T-helper 9 cell (primary cell): ENCODE measurements around the gene B4GALT2.

Source experiments
- DNase-seq: peaks from one replicate; pipeline ENCODE4 v3.0.0-alpha.2; 2020

B4GALT2 gene

DNA sequence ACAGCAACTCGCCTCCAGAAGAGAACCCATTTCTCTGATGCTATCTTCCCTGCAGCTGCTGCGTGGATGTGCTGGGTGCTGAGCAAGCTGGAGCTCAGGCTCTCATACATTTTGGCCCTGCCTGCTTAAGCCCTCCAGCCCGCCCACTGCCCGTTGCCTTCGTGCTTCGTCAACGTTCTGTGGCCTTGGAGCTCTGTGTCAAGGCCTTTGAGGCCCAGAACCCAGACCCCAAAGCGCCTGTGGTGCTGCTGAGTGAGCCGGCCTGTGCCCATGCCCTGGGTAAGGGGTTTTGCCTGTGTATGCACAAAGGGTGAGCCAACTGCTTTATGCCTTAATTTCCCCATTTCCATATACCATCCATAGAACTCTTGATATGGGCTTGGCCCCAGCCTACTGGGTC is 8.1 kb upstream of the B4GALT2 start:
- DNase-seq, result no peak

DNA sequence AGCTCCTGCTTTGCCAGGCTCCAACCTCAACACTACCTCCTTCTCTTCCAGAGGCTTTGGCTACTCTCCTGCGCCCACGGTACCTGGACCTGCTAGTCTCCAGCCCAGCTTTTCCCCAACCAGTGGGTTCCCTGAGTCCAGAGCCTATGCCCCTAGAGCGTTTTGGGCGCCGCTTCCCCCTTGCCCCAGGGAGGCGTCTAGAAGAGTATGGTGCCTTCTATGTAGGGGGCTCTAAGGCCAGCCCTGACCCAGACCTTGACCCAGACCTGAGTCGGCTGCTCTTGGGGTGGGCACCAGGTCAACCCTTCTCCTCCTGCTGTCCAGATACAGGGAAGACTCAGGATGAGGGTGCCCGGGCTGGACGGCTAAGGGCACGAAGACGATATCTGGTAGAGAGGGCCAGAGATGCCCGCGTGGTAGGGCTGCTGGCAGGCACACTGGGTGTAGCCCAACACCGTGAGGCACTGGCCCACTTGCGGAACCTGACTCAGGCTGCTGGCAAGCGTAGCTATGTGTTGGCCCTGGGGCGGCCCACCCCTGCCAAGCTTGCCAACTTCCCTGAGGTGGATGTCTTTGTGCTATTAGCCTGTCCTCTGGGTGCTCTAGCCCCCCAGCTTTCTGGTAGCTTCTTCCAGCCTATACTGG is 7.6 kb upstream of the B4GALT2 start:
- DNase-seq, result no peak

DNA sequence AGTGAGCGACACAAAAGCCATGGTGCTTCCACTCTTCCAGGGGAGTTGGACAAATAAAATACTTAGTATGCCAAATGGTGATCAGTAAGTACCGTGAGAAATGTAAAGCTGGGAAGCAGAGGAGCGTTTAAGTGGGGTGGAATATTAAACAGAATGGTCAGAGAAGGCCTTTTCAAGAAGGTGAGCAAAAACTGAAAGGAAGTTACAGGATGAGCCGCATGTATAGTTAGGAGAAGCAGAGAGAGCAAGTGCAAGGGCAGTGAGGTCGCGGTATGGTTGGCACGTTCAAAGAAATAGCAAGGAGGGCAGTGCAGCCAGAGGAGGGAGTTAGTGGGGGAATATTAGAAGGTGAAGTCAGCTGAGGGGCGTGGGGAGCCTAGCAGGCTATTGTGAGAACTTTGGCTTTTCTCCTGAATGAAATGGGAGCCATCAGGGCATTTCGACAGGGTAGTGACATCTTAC is 5.0 kb upstream of the B4GALT2 start:
- DNase-seq, result no peak

DNA sequence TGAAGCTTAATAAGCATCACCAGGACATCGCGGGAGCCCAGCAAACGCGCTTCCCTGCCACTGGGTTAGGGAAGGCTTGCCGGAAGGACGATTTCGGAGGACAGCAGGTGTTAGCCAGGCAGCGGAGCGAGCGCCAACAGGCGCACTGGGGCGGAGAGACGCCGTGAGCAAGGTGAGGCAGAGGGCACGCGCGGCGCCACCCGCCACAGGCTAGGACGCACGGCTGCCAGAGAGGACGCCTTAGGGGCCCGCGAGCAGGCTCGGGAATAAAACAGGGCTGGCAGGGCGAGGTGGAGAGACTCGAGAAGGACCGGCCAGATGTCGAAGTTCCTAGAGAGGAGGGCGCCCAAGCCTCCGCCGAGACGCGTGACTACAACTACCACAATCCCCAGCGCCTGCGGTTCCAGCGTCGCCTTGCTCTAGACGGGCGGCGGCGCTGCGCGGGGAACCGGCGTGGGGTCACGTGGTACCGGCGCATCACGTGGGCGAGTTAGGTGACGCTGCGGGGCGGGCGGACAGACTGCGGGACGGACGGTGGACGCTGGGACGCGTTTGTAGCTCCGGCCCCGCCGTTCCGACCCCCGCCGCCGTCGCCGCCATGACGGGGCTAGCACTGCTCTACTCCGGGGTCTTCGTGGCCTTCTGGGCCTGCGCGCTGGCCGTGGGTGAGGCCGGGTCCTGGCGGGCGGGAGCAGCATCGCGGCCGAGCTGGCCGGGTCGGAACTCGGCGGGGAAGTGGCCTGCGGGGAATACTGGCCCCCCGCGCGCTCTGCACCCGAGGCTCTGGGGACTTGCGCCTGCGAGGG is 4.4 kb upstream of the B4GALT2 start, which contains the start of gene ATP6V0B:
ATP6V0B (plus strand) TSS at position 518 of the 806 bp plus-strand sequence; CDS start at position 599, 81 bp downstream.
- peak; percentile 95 for DNase-seq

DNA sequence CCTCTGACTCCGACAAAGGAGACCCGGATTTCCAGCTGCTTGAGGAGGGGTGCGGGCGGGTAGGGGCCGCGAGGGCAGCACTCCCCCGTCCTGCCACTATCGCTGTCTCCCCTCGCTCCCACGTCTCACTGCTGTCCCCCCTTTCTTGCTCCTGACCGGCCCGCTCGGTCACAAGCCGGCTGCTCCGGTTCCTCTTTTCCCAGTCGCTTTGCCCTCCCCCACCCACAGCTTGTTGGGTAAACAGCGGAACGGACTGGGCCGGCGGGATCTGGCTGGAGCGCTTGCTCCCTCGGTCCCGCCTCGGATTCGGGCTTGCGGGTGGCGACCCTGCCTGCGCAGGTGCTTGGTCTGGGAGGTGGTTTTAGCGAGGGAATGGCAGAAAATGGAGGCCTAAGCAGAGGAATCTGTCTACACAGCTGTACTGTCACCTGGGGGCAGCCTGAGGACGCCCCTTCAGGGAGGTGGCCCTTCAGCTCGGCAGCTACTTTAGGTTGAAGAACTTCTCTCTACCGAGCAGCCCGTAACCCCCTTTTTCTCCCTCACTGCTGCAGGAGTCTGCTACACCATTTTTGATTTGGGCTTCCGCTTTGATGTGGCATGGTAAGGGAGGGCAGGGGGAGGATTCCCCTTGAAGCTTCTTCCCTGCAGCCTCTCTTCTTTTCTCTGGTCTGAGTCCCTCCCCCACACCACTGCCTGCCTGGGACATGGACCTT is 3.6 kb upstream of the B4GALT2 start:
- peak; percentile 32 for DNase-seq

DNA sequence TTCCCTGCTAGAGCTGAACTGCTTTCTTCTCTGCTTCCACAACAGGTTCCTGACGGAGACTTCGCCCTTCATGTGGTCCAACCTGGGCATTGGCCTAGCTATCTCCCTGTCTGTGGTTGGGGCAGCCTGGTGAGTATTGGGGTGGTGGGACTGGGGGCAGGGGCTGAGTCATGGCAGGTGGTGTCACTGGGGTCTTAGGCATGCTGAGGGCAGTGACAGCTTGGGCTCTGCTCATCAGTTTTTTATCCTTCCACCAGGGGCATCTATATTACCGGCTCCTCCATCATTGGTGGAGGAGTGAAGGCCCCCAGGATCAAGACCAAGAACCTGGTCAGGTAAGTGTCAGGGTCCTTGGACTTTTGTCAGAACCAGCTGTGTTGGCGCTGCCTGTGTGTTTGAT is 3.0 kb upstream of the B4GALT2 start:
- no peak for DNase-seq

DNA sequence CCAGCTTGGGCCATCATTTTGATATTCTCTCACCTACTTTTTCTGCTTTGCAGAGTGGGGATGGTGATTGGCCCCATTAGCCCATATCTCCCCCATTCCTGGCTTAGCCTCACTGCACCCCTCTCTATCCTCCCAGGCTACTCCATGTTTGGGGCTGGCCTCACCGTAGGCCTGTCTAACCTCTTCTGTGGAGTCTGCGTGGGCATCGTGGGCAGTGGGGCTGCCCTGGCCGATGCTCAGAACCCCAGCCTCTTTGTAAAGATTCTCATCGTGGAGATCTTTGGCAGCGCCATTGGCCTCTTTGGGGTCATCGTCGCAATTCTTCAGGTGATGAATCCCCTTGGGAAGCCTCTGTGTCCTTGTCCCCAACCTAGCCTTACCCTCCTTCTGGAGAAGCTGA is 2.1 kb upstream of the B4GALT2 start:
- no peak for DNase-seq

DNA sequence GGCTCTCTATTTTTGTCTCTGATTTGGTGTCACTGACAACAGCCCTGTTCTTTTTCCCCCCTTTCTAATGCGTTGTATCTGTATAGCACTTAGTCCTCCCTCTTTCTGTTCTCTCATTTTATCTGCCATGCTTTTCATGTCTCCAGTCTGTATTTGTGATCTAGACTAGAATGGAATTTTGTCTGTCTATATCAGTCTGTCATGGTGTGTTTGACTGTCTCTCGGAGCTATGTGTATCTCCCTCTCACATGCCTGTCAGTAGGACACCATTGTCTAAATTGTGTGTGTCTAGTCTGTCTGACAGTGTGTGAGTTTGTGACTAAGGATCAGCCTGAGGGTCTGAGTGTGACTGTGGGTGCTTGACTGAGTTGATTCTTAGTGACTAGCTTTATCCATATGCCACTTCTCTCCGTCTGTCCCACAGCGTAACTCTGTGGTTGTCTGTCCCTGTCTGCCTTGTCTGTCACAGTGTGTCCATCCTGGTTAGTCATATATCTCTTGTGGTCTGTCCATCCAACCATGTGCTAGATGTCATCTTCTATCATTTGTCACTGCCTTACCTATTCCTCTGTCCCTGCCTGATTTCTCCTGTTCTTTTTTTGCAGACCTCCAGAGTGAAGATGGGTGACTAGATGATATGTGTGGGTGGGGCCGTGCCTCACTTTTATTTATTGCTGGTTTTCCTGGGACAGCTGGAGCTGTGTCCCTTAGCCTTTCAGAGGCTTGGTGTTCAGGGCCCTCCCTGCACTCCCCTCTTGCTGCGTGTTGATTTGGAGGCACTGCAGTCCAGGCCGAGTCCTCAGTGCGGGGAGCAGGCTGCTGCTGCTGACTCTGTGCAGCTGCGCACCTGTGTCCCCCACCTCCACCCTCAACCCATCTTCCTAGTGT is 1.4 kb upstream of the B4GALT2 start:
- no peak for DNase-seq

DNA sequence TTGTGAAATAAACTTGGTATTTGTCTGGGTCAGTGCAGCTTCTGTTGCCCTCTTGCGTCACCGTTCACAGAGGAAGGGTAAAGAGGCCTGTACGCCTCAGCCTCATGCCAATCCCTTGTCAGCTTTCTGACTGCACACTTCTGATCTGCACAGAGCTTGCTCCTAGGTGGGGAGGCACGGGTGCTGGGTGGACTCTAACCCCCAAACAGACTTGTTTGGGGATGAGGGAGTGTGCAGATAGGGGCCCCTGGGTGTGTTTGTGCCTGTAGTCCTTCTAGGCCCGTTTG is 803 bp upstream of the B4GALT2 start:
- no peak for DNase-seq

DNA sequence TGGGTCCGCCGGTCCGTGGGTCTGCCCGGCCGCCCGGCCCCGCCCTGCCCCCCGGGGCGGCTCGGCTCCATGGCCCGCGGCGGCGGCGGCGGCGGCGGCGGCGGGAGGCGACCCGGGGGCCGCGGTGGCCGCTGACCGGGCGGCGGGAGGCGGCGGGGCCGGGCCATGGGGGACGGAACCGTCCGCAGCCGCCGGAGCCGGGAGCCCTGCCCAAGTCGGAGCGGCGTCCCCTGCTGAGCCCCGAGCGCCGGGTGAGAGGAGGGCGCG is 184 bp downstream of the B4GALT2 start:
- no peak for DNase-seq

DNA sequence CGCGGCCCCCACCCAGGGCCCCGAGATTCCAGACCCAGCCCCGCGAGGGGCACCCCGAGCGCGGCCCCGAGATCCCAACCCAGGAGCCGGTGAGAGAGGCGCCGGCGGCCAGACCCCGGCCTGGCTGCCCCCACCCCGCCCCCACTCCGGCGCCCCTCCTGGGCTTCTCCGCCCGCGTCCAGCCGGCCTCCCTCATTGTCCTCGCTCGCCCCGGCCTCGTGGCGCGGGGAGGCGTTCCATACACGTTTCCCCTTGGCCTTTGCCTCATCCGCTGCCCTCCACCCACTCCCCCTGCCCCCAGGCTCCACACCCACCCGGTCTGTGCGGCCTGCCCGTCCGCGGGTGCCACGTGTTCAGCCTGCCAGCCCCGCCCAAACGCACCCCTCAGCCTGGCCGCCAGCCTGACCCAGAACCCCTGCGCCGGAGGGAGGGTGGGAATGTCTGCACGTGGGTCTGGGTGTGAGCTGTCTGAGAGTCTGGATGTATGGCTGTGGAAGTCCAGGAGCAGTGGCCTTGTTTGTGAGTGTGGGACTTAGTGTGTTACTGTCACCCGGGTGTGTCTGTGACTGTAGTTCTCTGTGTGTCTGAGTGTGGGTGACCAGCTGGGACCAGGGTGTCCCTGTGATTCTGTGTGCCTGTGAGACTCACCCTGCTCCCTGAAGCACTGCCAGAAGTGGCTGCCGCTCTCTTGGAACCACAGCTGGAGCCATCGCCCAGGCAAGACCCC is 681 bp downstream of the B4GALT2 start:
- no peak for DNase-seq

DNA sequence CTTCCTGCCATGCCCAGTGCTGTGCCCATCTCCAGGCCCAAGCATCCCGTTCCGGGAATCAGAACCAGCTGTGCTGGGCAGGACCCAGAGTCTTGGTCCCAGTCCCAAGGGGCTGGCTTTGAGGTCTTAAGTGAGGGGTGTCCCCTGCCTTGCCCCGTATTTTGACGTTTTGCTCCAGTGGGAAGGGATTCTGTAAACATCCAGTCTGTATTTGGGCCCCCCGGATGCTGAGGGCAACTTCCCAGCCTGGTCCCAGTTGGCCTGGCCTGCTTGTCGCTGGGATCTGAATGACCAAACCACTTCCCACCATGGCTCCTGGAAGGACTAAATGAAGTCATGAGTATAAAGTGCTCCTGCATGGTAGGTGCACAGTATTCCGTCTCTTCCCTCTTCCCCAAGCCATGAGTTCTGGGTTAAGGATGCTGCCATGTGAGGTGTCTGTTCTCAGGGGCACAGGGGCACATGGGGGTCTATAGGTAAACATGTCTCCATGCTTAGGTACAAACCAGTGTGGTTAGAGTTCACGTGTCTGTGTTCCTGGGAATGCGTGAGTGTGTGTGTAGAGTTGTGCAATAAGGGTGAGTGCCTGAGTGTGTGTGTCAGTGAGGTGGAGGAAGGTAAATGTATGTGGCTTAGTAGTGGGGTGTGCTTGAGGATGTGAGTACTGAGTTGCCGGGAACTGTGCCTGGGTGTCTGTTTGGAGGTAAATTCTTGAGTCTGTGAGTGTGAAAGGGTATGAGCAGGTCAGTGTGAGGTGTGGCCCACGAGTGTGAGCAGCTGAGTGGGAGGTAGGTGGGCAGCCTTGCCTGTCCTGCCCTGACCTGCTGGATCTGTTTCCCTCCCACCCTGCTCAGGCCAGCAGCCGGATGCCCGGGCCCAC is 1.5 kb downstream of the B4GALT2 start:
- DNase-seq, result no peak

DNA sequence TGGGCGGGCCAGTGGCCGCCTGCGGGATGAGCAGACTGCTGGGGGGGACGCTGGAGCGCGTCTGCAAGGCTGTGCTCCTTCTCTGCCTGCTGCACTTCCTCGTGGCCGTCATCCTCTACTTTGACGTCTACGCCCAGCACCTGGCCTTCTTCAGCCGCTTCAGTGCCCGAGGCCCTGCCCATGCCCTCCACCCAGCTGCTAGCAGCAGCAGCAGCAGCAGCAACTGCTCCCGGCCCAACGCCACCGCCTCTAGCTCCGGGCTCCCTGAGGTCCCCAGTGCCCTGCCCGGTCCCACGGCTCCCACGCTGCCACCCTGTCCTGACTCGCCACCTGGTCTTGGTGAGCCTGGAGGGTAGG is 2.1 kb downstream of the B4GALT2 start:
- DNase-seq, result no peak

DNA sequence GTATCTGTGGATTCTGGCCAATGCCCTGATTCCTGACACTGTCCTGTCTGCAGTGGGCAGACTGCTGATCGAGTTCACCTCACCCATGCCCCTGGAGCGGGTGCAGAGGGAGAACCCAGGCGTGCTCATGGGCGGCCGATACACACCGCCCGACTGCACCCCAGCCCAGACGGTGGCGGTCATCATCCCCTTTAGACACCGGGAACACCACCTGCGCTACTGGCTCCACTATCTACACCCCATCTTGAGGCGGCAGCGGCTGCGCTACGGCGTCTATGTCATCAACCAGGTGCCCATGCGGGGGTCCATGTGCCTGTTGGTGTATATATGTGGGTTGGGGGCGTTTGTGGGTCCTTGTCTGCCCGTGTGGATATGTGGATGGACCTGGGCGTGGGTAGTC is 2.6 kb downstream of the B4GALT2 start:
- DNase-seq, result no peak

DNA sequence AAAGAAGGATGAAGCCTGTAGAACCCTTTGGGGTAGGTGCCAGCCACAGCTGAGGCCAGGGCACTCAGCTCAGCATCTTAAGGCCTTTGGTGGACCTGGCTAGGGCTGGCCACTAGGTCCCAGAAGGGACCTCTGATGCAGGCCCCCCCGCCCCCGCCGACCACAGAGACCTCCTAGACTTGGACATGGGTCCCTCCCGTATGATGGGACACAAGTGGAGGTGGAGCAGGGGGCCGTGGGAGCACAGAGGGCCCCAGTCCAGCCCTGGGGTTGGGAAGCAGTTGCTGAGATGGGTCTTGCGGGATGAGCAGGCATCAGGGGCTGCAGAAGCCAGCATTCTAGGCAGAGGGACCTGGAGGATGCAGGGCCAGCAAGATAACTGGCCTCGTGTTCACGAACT is 3.2 kb downstream of the B4GALT2 start:
- no peak for DNase-seq

DNA sequence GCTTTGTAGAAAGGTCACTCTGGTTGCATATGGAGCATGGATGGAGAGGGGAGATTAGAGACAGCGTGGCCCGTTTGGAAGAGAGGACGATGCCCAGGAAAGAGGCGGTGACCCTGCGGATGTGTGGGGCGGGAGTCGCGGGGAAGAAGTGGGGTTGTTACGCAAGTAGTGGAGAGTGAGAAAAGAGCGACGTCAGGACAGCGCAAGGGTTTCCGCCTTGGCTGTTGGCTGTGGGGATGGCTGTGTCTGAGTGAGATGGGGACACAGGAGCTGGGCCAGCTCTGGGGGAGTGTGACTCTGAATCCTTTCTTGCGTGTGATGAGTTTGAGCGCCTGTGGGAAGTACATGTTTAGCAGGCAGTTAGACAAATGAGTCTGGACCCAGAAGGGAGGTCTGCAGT is 3.8 kb downstream of the B4GALT2 start:
- DNase-seq, result no peak

DNA sequence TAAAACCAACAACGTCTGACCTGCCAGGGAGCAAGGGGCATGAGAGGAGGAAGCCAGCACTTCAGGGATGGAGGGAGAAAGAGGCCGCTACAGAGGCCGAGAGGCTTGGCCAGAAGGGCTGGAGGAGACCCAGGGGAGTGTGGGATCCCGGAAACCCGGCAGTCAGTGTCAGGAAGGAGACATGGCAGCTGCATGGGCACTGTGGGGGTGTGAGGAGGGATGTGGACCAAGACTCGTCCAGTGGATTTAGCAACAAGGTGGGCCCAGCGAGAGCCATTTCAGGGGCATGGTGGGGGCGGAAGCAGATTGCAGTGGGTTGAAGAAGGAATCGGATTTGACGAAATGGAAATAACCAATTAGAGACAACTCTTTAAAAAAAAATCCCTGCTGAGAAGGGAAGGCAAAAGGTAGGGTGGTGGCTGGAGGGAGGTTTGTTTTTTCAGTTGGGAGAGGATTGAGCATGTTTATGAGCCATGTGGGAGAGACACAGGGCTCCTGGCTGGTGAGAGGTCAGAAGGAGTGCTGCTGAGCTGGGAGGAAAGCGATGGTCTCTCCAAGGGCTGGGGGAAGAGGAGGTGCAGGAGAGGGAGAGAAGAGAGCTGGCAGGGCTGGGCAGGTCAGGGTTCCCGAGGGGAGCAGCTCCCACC is 4.4 kb downstream of the B4GALT2 start:
- no peak for DNase-seq

DNA sequence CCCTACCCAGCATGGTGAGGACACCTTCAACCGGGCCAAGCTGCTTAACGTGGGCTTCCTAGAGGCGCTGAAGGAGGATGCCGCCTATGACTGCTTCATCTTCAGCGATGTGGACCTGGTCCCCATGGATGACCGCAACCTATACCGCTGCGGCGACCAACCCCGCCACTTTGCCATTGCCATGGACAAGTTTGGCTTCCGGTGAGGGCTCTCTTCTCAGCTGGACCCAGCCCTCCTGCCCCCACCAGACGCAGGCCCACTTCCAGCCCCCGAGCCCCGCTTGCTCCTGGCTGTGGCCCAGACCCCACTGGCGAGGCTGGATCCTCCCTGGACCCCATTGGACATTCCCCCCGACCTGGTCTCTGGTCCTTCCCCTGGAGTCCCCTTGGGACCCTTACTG is 5.8 kb downstream of the B4GALT2 start:
- no peak for DNase-seq

DNA sequence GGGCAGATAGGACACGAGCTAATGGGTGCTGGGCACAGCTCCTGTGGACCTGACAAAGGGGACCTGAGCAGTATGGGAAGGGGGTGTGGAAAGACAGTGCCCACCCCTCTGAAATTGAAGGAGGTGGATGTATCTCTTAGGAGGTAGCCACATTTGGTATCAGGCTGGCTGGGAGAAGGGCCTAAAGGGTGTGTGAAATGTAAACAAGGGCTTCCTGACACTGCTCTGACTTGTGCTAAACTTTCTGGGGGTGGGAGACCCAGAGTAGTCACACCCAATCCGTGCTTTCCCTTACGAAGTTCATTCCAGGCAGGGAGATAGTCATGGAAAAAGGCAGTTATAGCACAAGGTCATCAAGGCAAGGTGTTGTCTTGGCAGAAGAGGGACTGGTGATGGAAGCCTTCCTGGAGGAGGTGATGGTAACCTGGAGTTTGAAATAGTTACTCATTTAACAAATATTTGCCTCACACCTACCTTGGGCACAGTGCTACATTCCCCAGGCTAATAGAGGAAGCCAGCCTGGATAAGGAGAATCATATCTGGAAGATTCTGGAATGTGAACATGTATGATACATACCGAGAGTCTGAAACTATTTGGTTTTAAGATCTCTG is 7.1 kb downstream of the B4GALT2 start:
- DNase-seq, result no peak

DNA sequence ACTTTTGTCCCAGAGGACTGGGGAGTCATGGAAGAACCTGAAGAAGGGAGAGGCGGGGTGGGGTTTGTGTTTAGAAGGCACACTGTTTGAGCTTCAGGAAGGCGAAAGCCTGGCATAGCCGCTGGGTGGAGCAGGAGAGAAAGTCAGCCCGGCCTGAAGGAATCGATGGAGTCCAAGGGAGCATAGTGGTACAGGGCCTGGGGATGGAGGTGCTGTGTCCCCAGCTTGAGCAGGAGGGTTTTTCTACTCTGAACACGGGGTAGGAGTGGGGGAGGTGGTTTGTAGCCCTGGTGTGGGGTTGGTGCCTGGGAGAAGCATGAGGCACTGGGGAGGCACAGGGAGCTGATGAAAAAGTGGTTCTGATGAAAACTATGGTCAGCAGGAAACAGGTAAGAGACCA is 7.7 kb downstream of the B4GALT2 start:
- no peak for DNase-seq
